HT-29 (cell line): Measurements from ENCODE around the gene KCNIP4. TPM values are rescaled to one million over a fixed set of nuclear protein-coding genes. Genes with fewer than 3 reads are reported as not detected.
A peak's percentile ranks its signal among the peaks of the same experiment; 100 is the strongest.

Source experiments
- DNase-seq: peaks from one replicate; pipeline ENCODE4 v3.0.0-alpha.2; 2015; ENCODE audit warnings: low spot score
- total RNA-seq: library from RNA; depleted of rRNA; stranded (reverse); fragments of >200 nt; shearing (Covaris generic); gene quantifications from 2 replicates; pipeline ENCODE4 v1.2.3, GENCODE V29; 2014

The KCNIP4 gene
- total RNA-seq, 1 experiment from 2014 or later: not detected

DNA sequence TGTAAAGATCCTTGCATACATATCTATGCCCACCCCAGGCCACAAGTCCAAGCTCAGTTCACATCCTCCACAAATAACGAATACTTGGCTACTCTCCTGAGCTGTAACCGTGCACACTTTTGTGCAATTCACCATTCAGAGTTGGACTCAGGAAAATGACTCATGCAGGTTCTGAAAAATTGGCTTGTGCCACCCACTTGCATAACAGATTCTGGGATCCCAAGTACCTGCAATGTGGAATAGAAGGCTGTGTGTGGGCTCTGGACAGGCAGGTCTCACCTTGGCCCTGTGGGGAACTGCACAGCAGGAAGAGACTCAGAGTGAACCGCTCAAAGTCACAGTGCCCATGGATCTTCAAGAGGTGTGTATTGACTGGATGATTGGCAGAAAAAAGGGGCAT lies 745.6 kb downstream of the KCNIP4 start:
- DNase-seq: no peak

DNA sequence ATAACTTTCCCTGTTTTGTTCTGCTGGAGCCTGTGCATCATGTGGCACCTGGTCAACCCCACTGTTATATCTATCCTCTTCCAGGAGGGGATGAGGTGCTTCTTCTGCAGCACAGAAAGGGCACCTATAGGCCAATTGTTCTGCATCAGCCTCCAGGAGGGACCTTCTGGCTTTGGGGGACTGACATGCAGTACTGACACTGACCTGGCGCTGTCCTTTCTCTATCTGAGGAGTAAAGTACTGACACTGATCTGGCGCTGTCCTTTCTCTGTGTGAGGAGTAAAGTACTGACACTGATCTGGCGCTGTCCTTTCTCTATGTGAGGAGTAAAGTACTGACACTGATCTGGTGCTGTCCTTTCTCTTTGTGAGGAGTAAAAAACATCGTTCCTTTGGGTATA lies 749.9 kb downstream of the KCNIP4 start:
- no peak for DNase-seq

- no peak for DNase-seq
Observed at GRCh38 chr4:21195682-21196081, 752.9 kb downstream of the KCNIP4 start.

DNA sequence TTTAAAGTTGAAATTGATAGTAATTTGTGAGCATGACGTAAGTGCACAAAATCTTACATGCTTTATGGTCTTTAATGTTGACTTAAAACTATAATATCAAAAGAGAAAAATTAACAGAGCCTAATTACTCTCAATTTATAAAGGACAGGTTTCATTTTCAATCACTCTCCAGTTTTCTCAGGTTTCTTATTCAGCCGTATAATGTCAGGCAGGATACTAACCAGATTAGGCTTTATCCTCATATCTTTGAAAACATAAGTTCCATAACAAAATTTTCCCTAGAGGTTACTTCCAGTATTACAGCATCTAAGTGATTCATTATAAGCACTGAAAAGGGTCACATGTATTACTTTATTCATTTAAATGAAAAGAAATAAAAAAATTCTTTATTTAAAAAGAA lies 756.2 kb downstream of the KCNIP4 start:
- DNase-seq: peak; percentile 4

DNA sequence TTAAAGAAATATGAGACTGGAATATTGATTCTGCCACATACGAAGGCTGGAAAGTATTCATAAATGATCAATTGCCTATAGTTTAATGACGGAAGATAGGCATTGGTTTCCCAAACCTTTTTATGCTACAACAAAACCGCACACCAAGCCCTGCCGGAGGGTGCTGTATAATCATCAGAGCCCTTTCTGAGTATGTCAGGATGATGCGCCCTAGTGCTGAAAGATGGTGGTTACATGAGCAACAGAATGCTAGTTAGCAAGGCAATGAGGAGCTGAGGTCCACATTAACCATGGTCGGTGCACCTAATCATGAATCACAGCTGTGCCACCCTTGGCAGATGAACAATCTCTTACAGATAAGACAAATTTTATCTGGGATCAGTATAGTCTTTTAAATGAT lies 757.3 kb downstream of the KCNIP4 start:
- no peak for DNase-seq

DNA sequence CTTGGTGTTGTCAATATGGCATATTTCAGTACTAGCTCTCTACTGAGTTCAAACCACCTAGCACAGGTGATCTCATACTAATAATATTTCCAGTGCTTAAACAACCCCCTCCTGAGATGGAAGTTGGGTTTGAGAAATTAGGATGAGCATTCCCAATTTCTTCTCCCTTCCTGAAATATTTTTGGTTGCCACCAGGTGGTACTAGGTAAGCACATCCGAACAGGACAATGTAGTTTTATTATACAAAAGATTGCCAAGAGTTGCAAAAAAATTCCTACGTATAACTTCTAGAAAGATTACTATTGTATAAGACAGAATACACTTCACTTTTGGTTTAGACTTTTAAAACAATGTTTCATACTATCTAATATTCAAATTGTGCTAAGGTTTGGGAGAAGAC lies 763.8 kb downstream of the KCNIP4 start:
- DNase-seq: no peak

- no peak for DNase-seq
Observed at GRCh38 chr4:21181716-21182115, 766.9 kb downstream of the KCNIP4 start.

DNA sequence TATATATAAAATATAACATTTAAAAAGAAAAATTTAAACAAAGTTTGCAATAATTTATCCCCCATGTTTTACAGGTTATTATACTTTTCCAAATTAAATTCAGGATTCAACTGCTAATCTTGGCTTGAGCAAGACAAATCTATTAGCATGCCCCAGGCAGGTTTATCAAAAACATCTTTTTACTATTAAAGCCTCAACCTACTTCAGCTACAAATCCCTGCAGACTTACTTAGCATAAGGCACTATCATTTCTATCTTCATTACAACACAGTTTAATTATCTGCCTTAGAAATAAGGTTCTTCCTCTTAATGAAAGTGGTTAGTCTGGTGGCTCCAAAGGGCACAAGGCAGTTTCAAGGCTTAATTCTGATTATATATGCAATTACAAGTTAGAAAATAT lies 770.7 kb downstream of the KCNIP4 start:
- DNase-seq: no peak

- DNase-seq: no peak
Observed at GRCh38 chr4:21177092-21177491, 771.5 kb downstream of the KCNIP4 start.

DNA sequence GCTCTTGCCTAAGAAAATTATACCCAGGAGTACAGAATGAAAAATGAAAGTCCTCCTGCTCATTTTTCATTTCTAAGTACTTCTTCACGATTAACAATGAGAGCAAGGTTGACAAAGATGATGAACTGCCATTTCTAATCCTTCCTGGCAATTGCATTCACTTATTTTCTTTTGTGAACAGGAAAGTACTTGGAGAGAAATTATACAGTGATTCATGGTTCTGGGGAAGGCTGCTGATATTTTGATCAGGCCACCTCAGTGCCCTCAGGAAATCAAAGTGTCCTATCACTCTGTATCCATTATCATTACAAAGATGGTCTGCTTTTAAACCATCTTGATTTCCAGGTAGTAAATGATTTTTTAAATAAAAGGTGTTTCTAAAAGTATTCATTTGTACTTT lies 780.9 kb downstream of the KCNIP4 start:
- DNase-seq: no peak

GRCh38 chr4:21155367-21155766 lies 793.2 kb downstream of the KCNIP4 start:
- no peak for DNase-seq

GRCh38 chr4:21139327-21139726 lies 809.2 kb downstream of the KCNIP4 start:
- no peak for DNase-seq

DNA sequence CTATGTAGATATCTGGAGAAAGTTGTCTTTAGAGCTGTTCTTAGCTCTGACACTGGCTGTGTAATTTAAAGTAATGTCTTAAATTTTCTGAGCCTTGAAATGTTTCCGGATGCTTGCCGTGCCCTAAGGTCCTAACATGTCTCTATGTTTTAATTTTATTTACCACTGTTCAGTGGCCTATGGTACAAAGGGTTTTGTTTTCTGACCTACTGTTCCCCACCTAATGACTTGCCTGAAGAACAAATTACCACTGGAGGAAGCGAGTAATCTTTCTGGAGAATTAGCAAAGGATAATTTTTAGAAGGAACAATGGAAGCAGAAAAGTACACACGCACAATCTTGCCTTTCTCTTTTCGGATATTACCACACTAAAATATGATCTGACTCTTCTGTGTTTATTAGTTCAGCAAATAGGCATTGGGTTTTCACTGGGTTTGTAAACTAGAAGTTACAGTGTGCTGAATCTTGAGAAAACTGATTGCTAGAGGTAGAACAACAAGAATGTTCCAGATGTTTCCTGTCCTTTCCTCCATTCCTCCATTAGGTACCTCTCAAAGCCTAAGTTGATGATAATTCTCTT lies 812.4 kb downstream of the KCNIP4 start:
- no peak for DNase-seq

DNA sequence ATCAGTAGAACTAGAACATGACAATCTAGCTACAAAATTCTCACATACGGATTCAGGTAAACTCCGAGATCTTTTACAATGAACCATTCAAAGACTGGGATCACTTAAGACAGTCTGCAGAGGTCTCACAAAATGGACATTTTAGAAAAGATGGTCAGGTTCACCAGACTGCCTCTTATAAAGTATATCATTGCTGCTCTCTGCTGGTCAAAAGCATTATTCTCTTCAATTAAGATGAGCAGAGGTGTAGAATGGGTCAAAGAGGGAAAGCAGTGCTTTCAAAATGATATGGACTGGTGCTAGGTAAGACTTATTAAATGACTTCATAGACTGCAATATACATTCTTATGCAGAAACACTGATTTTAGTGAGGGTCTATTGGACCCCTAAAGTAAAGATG lies 813.6 kb downstream of the KCNIP4 start:
- peak; percentile 53 for DNase-seq

DNA sequence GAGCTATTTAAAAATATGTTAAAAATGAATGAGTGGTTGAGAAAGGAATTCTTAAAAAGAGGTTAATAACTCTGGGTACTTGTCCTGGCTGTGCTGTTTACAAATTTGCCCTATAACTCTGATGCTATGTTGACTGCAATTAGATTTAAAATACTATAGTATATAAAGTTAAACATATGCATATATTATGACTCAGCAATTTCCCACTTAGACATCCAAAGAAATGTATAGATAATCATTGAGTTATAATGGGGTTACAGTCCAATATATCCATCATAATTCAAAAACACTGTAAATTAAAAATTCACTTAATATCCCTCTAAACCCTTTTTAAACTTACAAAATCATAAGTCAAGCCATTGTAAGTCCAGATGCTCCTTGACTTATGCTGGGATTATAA lies 818.0 kb downstream of the KCNIP4 start:
- no peak for DNase-seq

DNA sequence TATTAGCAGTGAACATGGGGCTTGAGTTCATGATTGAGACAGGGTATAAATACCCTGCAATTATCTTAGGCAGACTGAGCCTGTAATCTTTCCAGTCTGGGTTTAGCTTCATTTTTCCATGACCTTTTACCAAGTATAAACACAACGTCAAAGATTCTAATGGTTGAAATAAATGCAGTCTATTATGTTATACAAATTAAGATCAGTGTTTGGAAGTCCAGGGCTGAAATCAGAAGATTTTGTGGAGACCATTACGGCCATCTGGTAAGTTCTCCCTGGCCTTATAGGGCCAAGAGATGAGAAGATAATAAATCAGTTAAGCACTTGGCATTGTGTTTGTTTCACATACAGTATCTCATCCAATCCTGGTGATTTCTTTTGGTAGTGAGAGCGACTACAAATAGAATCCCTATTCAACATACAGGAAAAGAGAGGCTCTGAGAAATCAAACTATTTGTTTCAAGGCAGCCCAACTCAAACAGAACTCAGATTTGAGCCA lies 822.5 kb downstream of the KCNIP4 start:
- DNase-seq: no peak

- no peak for DNase-seq
Observed at GRCh38 chr4:21118301-21118700, 830.3 kb downstream of the KCNIP4 start.

DNA sequence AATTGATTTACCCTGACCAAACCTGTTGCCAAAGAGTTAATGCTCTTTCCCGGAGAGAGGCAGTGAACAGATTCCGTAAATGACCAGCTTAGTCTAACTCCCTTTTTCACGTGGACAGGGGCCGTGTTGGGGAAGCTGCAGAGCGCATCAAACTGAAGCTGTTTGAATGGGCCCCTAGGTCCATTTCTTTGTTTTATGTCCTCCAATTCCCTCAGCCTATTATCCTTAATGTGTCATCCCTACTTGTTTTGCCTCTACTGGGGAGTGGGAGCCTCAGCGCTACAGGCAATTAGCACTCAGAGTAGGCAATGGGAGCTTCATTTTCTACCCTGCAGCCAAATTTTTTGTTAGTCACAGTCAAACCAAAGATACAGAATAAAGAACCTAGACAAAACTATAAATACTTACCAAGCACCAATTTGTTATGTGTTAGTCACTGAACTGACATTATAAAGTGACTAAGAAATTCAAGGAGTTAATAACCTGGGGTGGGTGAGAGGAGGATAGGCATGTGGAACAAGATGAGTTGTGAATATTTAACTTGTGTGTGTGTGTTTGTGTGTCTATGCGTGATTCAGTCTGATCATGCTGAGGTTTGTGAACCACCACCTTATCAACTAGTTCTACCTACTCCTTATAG lies 830.9 kb downstream of the KCNIP4 start:
- no peak for DNase-seq

DNA sequence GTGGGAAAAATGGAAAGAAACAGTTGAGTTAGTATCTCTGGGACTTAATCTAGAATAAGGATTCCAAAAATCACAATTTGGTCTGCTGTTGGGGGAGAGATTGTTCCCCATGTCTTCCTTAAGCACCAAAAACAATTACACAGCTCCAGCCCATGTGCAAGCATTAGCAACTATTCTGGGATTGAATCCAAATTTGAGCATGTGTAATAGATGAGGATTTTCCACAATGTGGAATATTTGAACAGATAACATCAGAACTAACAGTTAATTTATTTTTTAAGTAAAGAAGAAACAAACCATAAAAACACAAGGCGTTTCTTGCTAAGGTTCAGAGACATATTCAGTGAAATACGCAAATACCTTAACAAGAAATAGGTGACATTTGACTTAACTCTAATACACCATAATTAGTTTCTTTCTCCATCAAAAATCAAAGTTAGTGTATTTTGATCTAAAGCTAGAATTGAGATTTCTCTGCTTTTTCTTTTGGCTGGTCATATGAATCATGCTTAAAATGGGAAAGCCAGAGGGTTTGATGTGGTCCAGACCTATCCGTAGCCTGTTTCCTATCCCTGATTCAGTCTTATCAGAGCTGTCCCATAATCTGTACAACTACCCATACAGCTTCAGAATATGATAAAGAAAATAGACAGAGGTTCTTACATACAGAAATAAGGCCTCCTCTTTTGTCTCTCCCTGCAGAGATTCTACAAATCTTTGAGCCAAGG lies 834.9 kb downstream of the KCNIP4 start:
- no peak for DNase-seq

DNA sequence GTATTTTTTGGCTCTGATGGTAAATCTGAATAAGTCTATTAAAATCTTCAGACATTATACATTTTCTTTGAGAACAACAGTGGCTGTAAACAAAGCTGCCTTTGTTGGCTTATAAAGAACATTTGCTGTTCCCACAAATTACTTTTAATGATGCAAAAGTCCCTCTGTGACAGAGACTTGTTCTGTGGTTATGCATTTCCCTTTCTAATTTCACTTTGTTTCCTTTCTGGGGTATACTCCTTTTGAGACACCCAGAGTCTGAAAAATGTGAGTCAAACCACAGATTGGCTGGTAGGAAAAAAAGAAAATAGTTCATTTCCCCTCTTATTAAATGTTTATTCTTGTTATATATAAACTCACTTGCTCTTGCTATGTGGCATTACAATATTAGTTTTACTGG lies 845.9 kb downstream of the KCNIP4 start:
- no peak for DNase-seq

- DNase-seq: no peak
Observed at GRCh38 chr4:21097865-21098264, 850.7 kb downstream of the KCNIP4 start.

DNA sequence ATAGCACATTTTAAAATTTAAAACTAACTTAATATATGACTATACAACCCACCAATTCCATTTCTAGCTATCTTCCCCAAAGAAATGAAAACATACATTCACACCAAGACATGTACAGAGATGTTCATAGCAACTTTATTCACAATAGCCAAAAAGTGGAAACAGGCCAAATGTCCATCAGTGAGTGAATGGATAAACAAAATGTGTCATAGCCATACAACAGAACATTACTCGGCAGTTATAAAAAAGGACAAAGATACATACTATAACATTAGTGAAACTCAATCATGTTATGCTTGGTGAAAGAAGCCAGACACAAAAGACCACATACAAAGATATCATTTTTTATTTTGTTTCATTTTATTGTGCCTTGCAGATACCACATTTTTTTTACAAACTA lies 851.5 kb downstream of the KCNIP4 start:
- DNase-seq: no peak

GRCh38 chr4:21092531-21092930 lies 856.0 kb downstream of the KCNIP4 start:
- DNase-seq: no peak
